HG02759 (cell line): ENCODE data around the gene ADM2.
"Not testable (repeated sequence)": the region's sequence is repeated elsewhere in the genome, so short reads cannot be mapped to it uniquely, and the experiment has no call there.

Source experiments
- ATAC-seq: cut with Tn5 transposase; IDR thresholded peaks from one replicate; pipeline ENCODE4 v1.9.1; 2021; ENCODE audit warnings: mild to moderate bottlenecking, moderate library complexity; ENCODE audit not compliant: unreplicated experiment

The ADM2 gene

DNA sequence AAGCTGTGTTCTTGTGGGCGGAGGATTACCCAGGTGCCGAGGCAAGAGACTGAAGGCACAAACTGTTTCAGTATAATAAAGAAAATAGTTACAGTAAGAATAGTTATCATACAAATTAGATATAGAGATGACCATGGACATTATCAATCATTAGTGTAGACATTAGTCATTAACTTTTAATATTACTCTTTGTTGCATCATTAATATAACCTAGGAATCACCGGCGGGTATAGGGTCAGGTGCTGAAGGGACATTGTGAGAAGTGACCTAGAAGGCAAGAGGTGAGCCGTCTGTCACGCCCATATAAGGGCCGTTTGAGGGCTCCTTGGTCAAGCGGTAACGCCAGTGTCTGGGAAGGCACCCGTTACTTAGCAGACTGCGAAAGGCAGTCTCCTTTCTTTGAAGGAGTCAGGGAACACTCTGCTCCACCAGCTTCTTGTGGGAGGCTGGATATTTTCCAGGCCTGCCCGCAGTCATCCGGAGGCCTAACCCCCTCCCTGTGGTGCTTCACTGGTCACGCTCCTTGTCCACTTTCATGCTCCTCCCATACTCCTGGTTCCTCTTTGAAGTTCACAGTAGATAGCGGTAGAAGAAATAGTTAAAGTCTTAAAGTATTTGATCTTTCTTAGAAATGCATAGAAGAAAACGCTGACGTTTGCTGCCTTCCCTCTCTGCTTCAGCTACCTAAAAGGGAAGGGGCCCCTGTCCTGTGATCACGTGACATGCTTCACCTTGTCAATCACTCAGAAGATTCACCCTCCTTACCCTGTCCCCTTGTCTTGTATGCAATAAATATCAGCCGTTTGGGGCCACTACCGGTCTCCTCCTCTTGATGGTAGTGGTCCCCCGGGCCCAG is 52.7 kb downstream of the ADM2 start:
- ATAC-seq: not testable (repeated sequence)

DNA sequence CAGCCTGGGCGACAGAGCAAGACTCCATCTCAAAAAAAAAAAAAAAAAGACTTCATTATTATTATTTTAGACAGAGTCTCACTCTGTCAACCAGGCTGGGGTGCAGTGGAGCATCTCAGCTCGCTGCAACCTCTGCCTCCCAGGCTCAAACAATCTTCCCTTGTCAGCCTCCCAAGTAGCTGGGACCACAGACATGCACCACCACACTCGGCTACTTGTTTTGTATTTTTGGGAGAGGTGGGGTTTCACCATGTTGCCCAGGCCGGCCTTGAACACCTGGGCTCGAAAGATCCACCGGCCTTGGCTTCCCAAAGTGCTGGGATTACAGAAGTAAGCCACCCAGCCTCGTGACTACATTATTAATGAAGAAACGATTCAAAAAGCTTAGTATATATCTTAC is 53.8 kb downstream of the ADM2 start:
- ATAC-seq: no peak
